AG08396 (cell line): ENCODE results near the gene NPRL2.
A peak's percentile ranks its signal among the peaks of the same experiment; 100 is the strongest.

Experiments used
- DNase-seq: peaks from one replicate; pipeline ENCODE4 v3.0.0; 2012; ENCODE audit warnings: low spot score, mixed read lengths

NPRL2 gene

GRCh38 chr3:50373146-50374051 is 22.8 kb upstream of the NPRL2 start:
- DNase-seq, result no peak

GRCh38 chr3:50372349-50372748 is 21.8 kb upstream of the NPRL2 start:
- no peak for DNase-seq

GRCh38 chr3:50371133-50371685 is 20.6 kb upstream of the NPRL2 start:
- no peak for DNase-seq

GRCh38 chr3:50370594-50370993 is 20.0 kb upstream of the NPRL2 start:
- DNase-seq, result no peak

- no peak for DNase-seq
Observed at GRCh38 chr3:50369012-50369670, 18.6 kb upstream of the NPRL2 start.

GRCh38 chr3:50365842-50366220 is 15.3 kb upstream of the NPRL2 start:
- no peak for DNase-seq

- peak; percentile 95 for DNase-seq
Observed at GRCh38 chr3:50365080-50365841, 14.7 kb upstream of the NPRL2 start.

- DNase-seq, result no peak
Observed at GRCh38 chr3:50364573-50365079, 14.1 kb upstream of the NPRL2 start.

- DNase-seq, result no peak
Observed at GRCh38 chr3:50359760-50360110, 9.2 kb upstream of the NPRL2 start.

GRCh38 chr3:50358911-50359759 is 8.6 kb upstream of the NPRL2 start, which contains the start of gene TMEM115:
Gene TMEM115 (minus strand): TSS chr3:50359521. CDS start chr3:50359063, 458 bp downstream.
- peak; percentile 98 for DNase-seq

- DNase-seq, result no peak
Observed at GRCh38 chr3:50358355-50358910, 7.9 kb upstream of the NPRL2 start.

GRCh38 chr3:50357481-50357880 is 6.9 kb upstream of the NPRL2 start:
- DNase-seq, result no peak

- DNase-seq, result no peak
Observed at GRCh38 chr3:50356553-50356952, 6.0 kb upstream of the NPRL2 start.

- no peak for DNase-seq
Observed at GRCh38 chr3:50355829-50356552, 5.4 kb upstream of the NPRL2 start.

- no peak for DNase-seq
Observed at GRCh38 chr3:50354850-50355249, 4.3 kb upstream of the NPRL2 start.

GRCh38 chr3:50354186-50354764 is 3.7 kb upstream of the NPRL2 start:
- no peak for DNase-seq

- no peak for DNase-seq
Observed at GRCh38 chr3:50353245-50354004, 2.9 kb upstream of the NPRL2 start.

- no peak for DNase-seq
Observed at GRCh38 chr3:50352781-50353180, 2.2 kb upstream of the NPRL2 start.

- no peak for DNase-seq
Observed at GRCh38 chr3:50351323-50351697, 735 bp upstream of the NPRL2 start.
